Measurements from ENCODE around the gene ZSCAN12.

Gene ZSCAN12

GRCh38 chr6:28333047-28333446 is 66.5 kb downstream of the ZSCAN12 start:
- DNase-seq (ENCODE audit: low read depth in 1 of 2, low spot score in 1 of 2) = no peak

GRCh38 chr6:28330041-28330440 is 69.5 kb downstream of the ZSCAN12 start:
- no peak for DNase-seq (ENCODE audit: low read depth in 1 of 2, low spot score in 1 of 2)

Measured in activated T-helper 1 cell treated with anti-CD3 and anti-CD28 coated beads, Interleukin-2, amount 50 U/mL, for 16 hours (primary cell).